Cardiac fibroblast (primary cell): Measurements from ENCODE around the gene PRRC2B.

ENCODE experiments used
- DNase-seq, 2 donors: peaks; one replicate each; pipeline versions ENCODE4 v3.0.0 to v3.0.0-alpha.2; 2010; ENCODE audit warnings: low read depth in 2 of 2
- H3K4me3 ChIP-seq, 2 donors: replicated peaks in 1 of 2; 1 replicate in 1 of 2; 2 replicates in 1 of 2; pipeline ENCODE4 v1.5.1; 2011; ENCODE audit warnings: low read depth in 2 of 2, low read length in 2 of 2, mild to moderate bottlenecking in 2 of 2, moderate library complexity in 1 of 2
- TF ChIP-seq, protein P1 (sequence below): IDR thresholded peaks from one replicate; pipeline ENCODE4 v1.5.1; 2011; ENCODE audit warnings: low read depth, mild to moderate bottlenecking, low read length, inconsistent platforms

PRRC2B gene

DNA sequence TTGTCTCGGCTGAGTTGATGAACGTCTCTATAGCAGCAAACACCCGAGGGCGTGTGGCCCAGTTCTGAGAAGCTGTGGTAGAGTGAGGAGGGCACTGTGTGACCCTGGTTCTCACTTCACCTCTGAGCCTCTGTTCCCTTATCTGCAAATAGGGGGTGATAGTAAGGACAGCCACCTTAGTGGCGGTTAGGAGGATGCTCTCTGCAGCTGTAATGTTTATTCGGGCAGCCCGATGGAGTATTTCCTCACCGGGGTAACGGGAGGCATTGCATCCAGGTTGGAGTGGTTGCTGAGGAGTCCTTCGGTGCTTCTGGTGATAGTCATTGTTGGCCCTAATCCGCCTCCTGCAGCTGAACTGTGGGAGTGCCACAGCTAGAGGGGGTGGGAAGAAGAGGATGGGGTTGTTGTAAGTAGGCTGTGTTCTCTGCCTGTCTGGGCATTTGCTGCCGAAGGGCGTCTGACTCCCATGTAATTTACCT is 13.9 kb downstream of the PRRC2B start:
- DNase-seq = peak; percentile 59 to 64
- TF ChIP-seq, protein P1, sequence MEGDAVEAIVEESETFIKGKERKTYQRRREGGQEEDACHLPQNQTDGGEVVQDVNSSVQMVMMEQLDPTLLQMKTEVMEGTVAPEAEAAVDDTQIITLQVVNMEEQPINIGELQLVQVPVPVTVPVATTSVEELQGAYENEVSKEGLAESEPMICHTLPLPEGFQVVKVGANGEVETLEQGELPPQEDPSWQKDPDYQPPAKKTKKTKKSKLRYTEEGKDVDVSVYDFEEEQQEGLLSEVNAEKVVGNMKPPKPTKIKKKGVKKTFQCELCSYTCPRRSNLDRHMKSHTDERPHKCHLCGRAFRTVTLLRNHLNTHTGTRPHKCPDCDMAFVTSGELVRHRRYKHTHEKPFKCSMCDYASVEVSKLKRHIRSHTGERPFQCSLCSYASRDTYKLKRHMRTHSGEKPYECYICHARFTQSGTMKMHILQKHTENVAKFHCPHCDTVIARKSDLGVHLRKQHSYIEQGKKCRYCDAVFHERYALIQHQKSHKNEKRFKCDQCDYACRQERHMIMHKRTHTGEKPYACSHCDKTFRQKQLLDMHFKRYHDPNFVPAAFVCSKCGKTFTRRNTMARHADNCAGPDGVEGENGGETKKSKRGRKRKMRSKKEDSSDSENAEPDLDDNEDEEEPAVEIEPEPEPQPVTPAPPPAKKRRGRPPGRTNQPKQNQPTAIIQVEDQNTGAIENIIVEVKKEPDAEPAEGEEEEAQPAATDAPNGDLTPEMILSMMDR = peak; percentile 48
- H3K4me3 ChIP-seq = no peak overlapping the region

DNA sequence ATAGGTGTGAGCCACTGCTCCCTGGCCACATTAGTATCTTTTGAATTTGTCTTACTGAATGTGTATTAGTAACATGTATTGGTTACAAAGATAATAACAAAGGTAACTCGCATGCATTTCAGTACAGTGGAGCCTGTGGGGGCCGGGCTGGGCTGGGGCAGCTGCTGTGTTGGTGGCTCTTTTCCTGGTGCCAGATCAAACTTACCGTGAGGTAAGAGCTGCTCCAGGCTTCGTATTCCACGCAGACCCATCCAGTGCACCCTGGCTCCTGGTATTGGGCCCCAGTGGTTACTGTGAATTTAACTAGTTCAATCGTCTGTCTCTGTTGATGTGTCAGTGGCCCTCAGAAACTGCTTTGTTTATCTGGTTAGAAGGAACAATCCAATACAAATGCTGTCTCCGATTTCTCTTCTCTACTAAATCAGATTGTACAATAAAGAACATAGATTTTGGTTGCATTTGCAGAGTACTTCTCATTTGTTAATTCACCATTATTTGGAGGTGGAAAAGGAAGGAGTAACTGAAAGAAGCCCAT is 15.6 kb downstream of the PRRC2B start:
- no peak for DNase-seq
- H3K4me3 ChIP-seq = no peak overlapping the region
- TF ChIP-seq, protein P1 = no peak

DNA sequence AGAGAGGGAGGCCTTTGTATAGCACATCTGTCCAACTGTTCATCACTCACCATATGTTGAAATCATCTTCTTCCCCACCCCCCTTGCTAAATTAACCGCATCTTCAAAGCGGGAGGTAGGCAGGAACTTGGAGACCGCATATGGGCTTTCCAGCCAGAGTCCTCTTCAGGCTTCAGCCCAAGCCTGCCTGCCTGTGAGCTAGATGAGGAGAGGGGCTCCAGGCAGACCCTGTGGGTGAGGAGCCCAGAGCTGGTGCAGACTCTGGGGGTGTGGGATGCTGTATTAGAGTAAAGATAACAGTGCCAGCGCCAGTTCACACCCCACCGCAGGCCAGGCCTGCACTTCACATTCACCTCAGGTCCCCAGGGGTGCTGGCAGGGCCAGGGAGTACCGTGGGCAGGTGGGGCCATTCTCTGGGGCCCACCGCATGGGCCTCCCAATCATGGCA is 16.2 kb downstream of the PRRC2B start:
- TF ChIP-seq, protein P1 = no peak
- DNase-seq = peak; percentile 52 to 65
- H3K4me3 ChIP-seq = no peak overlapping the region

DNA sequence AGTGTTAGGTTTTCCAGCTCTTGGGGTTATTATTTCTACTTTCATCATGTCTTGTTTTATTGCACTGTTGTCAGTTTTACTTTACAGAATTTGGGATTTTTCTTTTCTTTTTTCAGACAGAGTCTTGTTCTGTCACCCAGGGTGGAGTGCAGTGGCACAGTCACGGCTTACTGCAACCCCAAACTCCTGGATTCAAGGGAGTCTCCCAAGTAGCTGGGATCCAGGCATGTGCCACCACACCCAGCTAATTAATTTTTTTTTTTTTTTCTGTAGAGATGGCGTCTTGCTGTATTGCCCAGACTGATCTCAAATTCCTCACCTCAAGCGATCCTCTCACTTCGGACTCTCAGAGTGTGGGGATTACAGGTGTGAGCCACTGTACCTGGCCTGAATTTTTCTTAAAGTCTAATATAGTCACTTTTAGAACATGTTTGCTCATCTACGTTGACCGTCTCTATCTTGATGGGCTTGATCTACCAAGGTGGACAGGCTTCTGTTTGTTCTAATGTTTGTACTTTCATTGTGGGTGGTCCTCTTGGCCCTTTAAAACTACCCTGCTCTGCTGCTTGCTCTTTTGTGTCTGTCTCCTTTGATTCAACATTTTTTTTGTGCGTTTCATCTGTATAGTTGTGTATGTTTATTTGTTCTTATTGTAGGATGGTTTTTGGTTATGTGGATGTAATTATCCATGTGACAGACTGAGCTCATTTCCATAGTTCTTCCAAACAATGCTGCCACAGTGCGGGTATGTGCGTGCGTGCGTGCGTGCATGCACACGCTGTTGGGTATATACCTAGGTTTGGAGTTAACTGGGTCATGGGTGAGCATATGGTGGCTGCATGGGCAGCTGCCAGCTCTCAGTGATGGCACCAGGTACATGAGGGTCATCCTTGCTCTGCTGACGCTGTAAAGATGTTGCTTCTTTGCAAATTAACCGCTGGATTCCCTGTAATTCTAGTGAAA is 18.1 kb downstream of the PRRC2B start:
- TF ChIP-seq, protein P1 = no peak
- H3K4me3 ChIP-seq = no peak overlapping the region

DNA sequence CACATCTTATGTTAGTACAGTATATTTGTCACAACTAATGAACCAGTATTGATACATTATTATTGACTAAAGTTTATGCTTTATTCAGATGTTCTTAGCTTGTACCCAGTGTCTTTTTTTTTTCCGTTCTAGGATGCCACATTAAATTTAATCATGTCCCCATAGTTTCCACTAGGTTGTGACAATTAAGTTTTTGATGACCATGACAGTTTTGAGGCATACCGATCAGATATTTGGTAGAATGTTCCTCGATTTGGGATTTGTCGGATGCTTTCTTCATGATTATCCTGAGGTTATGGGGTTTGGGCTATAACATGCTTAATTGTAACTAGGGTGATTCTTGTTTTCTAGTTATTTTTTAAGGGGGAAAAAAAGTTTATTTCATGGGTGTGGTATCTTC is 22.6 kb downstream of the PRRC2B start:
- no peak for DNase-seq
- TF ChIP-seq, protein P1 = no peak
- no peak overlapping the region for H3K4me3 ChIP-seq

More for the DNA sequence above, 18.1 kb downstream of the PRRC2B start:
- DNase-seq = no peak

DNA sequence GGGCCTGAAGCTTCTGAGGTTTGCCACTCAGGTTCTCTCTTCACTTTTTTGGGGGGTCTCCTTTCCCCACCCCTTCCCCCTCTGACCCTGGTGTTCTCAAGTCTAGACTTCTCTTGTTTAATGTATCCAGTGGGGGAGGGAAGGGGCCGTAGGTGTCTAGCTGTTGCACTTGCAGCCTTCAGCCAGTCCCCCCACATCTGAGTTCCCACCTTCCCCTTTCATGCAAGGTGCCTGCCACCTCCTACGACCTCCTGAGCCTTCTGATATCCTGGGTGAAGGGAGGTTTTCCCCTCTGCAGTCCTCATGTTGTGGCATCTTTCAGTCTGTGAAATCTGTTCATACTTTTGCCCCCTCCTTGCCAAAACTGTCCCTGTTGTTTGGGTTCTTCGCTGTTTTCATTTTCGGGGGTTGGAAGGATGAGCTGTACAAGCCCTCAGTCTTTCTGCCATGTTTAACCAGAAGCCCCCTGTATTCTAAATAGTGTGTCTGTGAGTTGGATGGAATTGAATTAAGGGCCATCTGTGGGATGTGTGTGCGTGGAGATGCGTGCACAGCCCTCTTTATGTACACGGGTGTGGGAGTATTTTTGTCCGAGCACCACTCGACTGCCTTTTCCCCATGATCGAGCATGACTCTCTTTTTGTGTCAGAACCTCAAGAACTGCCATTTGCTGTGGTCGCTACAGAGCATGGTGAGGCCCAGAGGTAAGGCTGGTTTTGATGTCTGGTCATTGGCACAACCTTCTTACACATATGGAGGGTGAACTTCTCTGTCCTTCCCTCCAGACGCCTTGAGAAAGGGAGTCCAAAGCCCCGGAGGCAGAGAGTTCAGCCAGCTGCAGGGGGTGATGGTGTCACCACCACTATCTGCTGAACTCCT is 23.6 kb downstream of the PRRC2B start:
- TF ChIP-seq, protein P1 = no peak
- no peak for DNase-seq
- no peak overlapping the region for H3K4me3 ChIP-seq
